H9 (cell line): ENCODE measurements around the gene OGG1. TPM values are rescaled to one million over a fixed set of nuclear protein-coding genes. Genes with fewer than 3 reads are reported as not detected.

ENCODE experiments used
- DNase-seq: peaks from one replicate; pipeline ENCODE4 v3.0.0-alpha.2; 2017
- H2AFZ ChIP-seq: one replicate; pipeline ENCODE4 v1.6.1; 2013; ENCODE audit warnings: mild to moderate bottlenecking, low read length, control low read depth, moderate library complexity
- H2AK5ac ChIP-seq: 2 replicates; pipeline ENCODE4 v1.6.1; 2013; ENCODE audit warnings: low read length, control low read depth, mixed read lengths; ENCODE audit not compliant: insufficient read length
- H2BK120ac ChIP-seq: one replicate; pipeline ENCODE4 v1.6.1; 2013; ENCODE audit warnings: low read depth, mild to moderate bottlenecking, low read length, control low read depth, inconsistent platforms; ENCODE audit not compliant: poor library complexity, severe bottlenecking
- H2BK12ac ChIP-seq: 2 replicates; pipeline ENCODE4 v1.6.1; 2013; ENCODE audit warnings: low read length, control low read depth, mixed read lengths, low read depth; ENCODE audit not compliant: insufficient read length
- H2BK15ac ChIP-seq: 2 replicates; pipeline ENCODE4 v1.6.1; 2013; ENCODE audit warnings: low read depth, low read length, control low read depth
- H2BK20ac ChIP-seq: one replicate; pipeline ENCODE4 v1.6.1; 2013; ENCODE audit warnings: low read depth, mild to moderate bottlenecking, low read length, control low read depth, inconsistent platforms; ENCODE audit not compliant: poor library complexity, severe bottlenecking
- H2BK5ac ChIP-seq: 2 replicates; pipeline ENCODE4 v1.6.1; 2013; ENCODE audit warnings: low read length, control low read depth, mixed read lengths; ENCODE audit not compliant: insufficient read length
- H3K14ac ChIP-seq: 2 replicates; pipeline ENCODE4 v1.6.1; 2013; ENCODE audit warnings: low read length, control low read depth; ENCODE audit not compliant: insufficient read depth
- H3K18ac ChIP-seq: 2 replicates; pipeline ENCODE4 v1.6.1; 2013; ENCODE audit warnings: low read depth, mild to moderate bottlenecking, mixed read lengths, low read length, control low read depth; ENCODE audit not compliant: insufficient read length
- H3K23ac ChIP-seq: 2 replicates; pipeline ENCODE4 v1.6.1; 2013; ENCODE audit warnings: low read length, control low read depth, mixed read lengths, low read depth; ENCODE audit not compliant: insufficient read length
- H3K23me2 ChIP-seq: 2 replicates; pipeline ENCODE4 v1.6.1; 2013; ENCODE audit warnings: low read depth, mild to moderate bottlenecking, mixed read lengths, low read length, control low read depth; ENCODE audit not compliant: insufficient read length, poor library complexity, severe bottlenecking
- H3K27ac ChIP-seq: 2 replicates; pipeline ENCODE4 v1.5.1; 2013; ENCODE audit warnings: low read length, control low read depth, mixed read lengths, low read depth; ENCODE audit not compliant: insufficient read length
- H3K27me3 ChIP-seq: 2 replicates; pipeline ENCODE4 v1.6.1; 2013; ENCODE audit warnings: low read length, control low read depth, inconsistent platforms; ENCODE audit not compliant: insufficient read depth
- H3K4ac ChIP-seq: 2 replicates; pipeline ENCODE4 v1.6.1; 2013; ENCODE audit warnings: low read depth, mild to moderate bottlenecking, control low read depth, inconsistent platforms, low read length, moderate library complexity
- H3K4me1 ChIP-seq: 2 replicates; pipeline ENCODE4 v1.6.1; 2013; ENCODE audit warnings: low read length, control low read depth, inconsistent platforms; ENCODE audit not compliant: insufficient read depth
- H3K4me2 ChIP-seq: 2 replicates; pipeline ENCODE4 v1.6.1; 2013; ENCODE audit warnings: low read length, control low read depth, mixed read lengths; ENCODE audit not compliant: insufficient read length, insufficient read depth
- H3K56ac ChIP-seq: 2 replicates; pipeline ENCODE4 v1.6.1; 2013; ENCODE audit warnings: low read depth, mild to moderate bottlenecking, mixed read lengths, low read length, control low read depth; ENCODE audit not compliant: insufficient read length
- H3K79me1 ChIP-seq: 2 replicates; pipeline ENCODE4 v1.6.1; 2013; ENCODE audit warnings: low read depth, mild to moderate bottlenecking, moderate library complexity, low read length, control low read depth, inconsistent platforms; ENCODE audit not compliant: insufficient read depth, poor library complexity, severe bottlenecking
- H3K79me2 ChIP-seq: 2 replicates; pipeline ENCODE4 v1.6.1; 2013; ENCODE audit warnings: low read length, control low read depth, inconsistent platforms; ENCODE audit not compliant: insufficient read depth
- H3K9ac ChIP-seq: 2 replicates; pipeline ENCODE4 v1.6.1; 2013; ENCODE audit warnings: low read length, control low read depth, mixed read lengths; ENCODE audit not compliant: insufficient read length; ENCODE audit errors: extremely low read depth
- H3K9me3 ChIP-seq: one replicate; pipeline ENCODE4 v1.6.1; 2013; ENCODE audit warnings: low read depth, low read length, inconsistent platforms; ENCODE audit not compliant: control insufficient read depth
- H3T11ph ChIP-seq: one replicate; pipeline ENCODE4 v1.6.1; 2013; ENCODE audit warnings: mild to moderate bottlenecking, low read length, control low read depth, inconsistent platforms
- H4K20me1 ChIP-seq: one replicate; pipeline ENCODE4 v1.6.1; 2013; ENCODE audit not compliant: control insufficient read depth, insufficient read length, insufficient read depth
- H4K5ac ChIP-seq: 2 replicates; pipeline ENCODE4 v1.6.1; 2013; ENCODE audit warnings: low read depth, mild to moderate bottlenecking, mixed read lengths, low read length, control low read depth; ENCODE audit not compliant: insufficient read length
- H4K8ac ChIP-seq: replicated peaks from 2 replicates; pipeline ENCODE4 v1.6.1; 2013; ENCODE audit warnings: low read length, control low read depth, mixed read lengths, low read depth; ENCODE audit not compliant: insufficient read length
- H4K91ac ChIP-seq: 2 replicates; pipeline ENCODE4 v1.6.1; 2013; ENCODE audit warnings: low read depth, mild to moderate bottlenecking, moderate library complexity, mixed read lengths, low read length, control low read depth; ENCODE audit not compliant: insufficient read length
- H3K27ac Mint-ChIP-seq, 3 experiments: 2 replicates in 2 of 3; 3 replicates in 1 of 3; pipeline ENCODE4 v1.8.0; 2020 to 2021; ENCODE audit warnings: mixed read lengths in 3 of 3, mild to moderate bottlenecking in 1 of 3, moderate library complexity in 1 of 3
- H3K27me3 Mint-ChIP-seq: 2 replicates; pipeline ENCODE4 v1.8.0; 2021; ENCODE audit warnings: low read depth, mild to moderate bottlenecking, moderate library complexity, mixed read lengths
- H3K36me3 Mint-ChIP-seq, 3 experiments: 2 replicates in 2 of 3; 3 replicates in 1 of 3; pipeline ENCODE4 v1.8.0; 2020 to 2021; ENCODE audit warnings: low read depth in 3 of 3, mixed read lengths in 3 of 3; ENCODE audit not compliant: insufficient read depth in 1 of 3
- H3K4me1 Mint-ChIP-seq, 2 experiments: 2 replicates each; pipeline ENCODE4 v1.8.0; 2020; ENCODE audit warnings: mixed read lengths in 2 of 2
- H3K4me3 Mint-ChIP-seq, 2 experiments: 2 replicates in 1 of 2; 3 replicates in 1 of 2; pipeline ENCODE4 v1.8.0; 2020 to 2021; ENCODE audit warnings: mild to moderate bottlenecking in 2 of 2, mixed read lengths in 2 of 2, moderate library complexity in 1 of 2
- H3K9me3 Mint-ChIP-seq, 2 experiments: 2 replicates in 1 of 2; 3 replicates in 1 of 2; pipeline ENCODE4 v1.8.0; 2020; ENCODE audit warnings: mild to moderate bottlenecking in 2 of 2, mixed read lengths in 2 of 2, moderate library complexity in 1 of 2
- CTCF ChIP-seq: fragments of 200-600 bp; sonication (generic); conservative IDR thresholded peaks from 3 replicates; pipeline ENCODE4 v1.8.0; 2021; ENCODE audit warnings: antibody characterized with exemption, mild to moderate bottlenecking
- WGBS: extraction: QIAGEN DNeasy Blood & Tissue Kit; methylation state at CpG from one replicate; pipeline ENCODE4 v1.1.7; 2013; ENCODE audit warnings: missing lambda C conversion rate, low lambda C conversion rate, mixed read lengths; ENCODE audit not compliant: insufficient read length; ENCODE audit errors: extremely low coverage; 5-methylcytosine and 5-hydroxymethylcytosine counted together
- total RNA-seq: library from RNA; stranded (reverse); gene quantifications from 2 replicates; pipeline ENCODE4 v1.2.1, GENCODE V29; 2021

The OGG1 gene
- total RNA-seq, 1 experiment from 2014 or later: 43.4 TPM

- Histone ChIP-seq H3K23ac (no peak overlapping the region), H3K27ac (no peak overlapping the region), H3K79me2 (no peaks in the 10 kb centered on the region), H3K23me2 (no peaks in the 10 kb centered on the region), H4K91ac (no peak overlapping the region), H4K20me1 (no peaks in the 10 kb centered on the region), H2AFZ (no peak overlapping the region), H2BK12ac (no peak overlapping the region), H2BK15ac (no peak overlapping the region), H3K79me1 (no peaks in the 10 kb centered on the region), H3K4ac (no peak overlapping the region), H4K5ac (no peak overlapping the region), H2BK5ac (no peak overlapping the region), H2AK5ac (no peak overlapping the region), H2BK20ac (no peak overlapping the region), H2BK120ac (no peak overlapping the region), H4K8ac (no peak overlapping the region), H3K9ac (no peak overlapping the region), H3K14ac (no peak overlapping the region), H3K4me1 (no peaks in the 10 kb centered on the region), H3K56ac (no peak overlapping the region), H3K27me3 (no peaks in the 10 kb centered on the region), H3K18ac (no peak overlapping the region), H3K9me3 (no peaks in the 10 kb centered on the region), H3T11ph (no peak overlapping the region), H3K4me2 (no peak overlapping the region)
- Mint-ChIP-seq H3K4me1 (no peaks in the 10 kb centered on the region), H3K27ac (no peak overlapping the region), H3K9me3 (no peaks in the 10 kb centered on the region), H3K27me3 (no peaks in the 10 kb centered on the region), H3K36me3 (peaks cover 29 to 79% (median 78%) of the 10 kb centered on the region in 3 experiments; a peak in 6 of 7 replicates), H3K4me3 (no peak overlapping the region)
- WGBS: no CpG with 5 or more reads among the region's 7 CpGs
- DNase-seq: no peak
- TF ChIP-seq CTCF: no peak
Observed at GRCh38 chr3:9786209-9786739, 36.5 kb downstream of the OGG1 start.
